ENCODE data around the gene RASGRF2.

- TF ChIP-seq POLR2AphosphoS5 (IDR thresholded peaks at IDR 0.05) (no peak), POLR2A (IDR thresholded peaks at IDR 0.05) (no peak)
- TF ChIP-seq, protein P1, sequence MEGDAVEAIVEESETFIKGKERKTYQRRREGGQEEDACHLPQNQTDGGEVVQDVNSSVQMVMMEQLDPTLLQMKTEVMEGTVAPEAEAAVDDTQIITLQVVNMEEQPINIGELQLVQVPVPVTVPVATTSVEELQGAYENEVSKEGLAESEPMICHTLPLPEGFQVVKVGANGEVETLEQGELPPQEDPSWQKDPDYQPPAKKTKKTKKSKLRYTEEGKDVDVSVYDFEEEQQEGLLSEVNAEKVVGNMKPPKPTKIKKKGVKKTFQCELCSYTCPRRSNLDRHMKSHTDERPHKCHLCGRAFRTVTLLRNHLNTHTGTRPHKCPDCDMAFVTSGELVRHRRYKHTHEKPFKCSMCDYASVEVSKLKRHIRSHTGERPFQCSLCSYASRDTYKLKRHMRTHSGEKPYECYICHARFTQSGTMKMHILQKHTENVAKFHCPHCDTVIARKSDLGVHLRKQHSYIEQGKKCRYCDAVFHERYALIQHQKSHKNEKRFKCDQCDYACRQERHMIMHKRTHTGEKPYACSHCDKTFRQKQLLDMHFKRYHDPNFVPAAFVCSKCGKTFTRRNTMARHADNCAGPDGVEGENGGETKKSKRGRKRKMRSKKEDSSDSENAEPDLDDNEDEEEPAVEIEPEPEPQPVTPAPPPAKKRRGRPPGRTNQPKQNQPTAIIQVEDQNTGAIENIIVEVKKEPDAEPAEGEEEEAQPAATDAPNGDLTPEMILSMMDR (IDR thresholded peaks at IDR 0.05): no peak
Observed at GRCh38 chr5:80964919-80965318, 4.8 kb downstream of the RASGRF2 start.
